Measurements from ENCODE around the gene ZMIZ1.

Gene ZMIZ1

DNA sequence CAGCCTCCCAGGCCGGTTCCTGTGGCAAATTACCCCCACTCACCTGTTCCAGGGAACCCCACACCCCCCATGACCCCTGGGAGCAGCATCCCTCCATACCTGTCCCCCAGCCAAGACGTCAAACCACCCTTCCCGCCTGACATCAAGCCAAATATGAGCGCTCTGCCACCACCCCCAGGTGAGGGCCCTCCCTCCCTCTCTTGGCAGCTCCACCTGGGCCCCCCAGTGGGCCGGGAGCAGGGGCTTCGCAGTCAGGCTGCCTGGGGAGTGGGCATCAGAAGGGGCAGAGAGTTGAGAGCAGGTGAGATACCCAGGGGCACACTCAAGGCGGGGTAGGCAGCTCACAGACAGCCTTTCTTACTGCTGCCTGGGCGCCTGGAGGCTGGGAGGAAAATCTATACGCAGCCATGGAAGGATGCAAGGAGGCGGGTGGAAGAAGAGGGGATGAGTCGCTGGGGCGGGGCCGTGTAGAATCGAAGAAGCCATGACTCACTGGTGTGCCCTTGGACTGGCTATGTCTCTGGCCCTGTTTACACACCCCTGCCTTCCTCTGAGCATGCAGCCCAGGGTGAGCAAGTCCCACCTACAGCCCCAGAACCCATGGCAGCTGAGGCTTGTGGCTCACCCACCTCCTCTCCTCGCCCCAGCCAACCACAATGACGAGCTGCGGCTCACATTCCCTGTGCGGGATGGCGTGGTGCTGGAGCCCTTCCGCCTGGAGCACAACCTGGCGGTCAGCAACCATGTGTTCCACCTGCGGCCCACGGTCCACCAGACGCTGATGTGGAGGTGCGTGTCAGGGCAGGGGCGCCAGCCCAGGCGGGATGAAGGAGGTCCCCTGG is 229.9 kb downstream of the ZMIZ1 start:
- no peak for DNase-seq

DNA sequence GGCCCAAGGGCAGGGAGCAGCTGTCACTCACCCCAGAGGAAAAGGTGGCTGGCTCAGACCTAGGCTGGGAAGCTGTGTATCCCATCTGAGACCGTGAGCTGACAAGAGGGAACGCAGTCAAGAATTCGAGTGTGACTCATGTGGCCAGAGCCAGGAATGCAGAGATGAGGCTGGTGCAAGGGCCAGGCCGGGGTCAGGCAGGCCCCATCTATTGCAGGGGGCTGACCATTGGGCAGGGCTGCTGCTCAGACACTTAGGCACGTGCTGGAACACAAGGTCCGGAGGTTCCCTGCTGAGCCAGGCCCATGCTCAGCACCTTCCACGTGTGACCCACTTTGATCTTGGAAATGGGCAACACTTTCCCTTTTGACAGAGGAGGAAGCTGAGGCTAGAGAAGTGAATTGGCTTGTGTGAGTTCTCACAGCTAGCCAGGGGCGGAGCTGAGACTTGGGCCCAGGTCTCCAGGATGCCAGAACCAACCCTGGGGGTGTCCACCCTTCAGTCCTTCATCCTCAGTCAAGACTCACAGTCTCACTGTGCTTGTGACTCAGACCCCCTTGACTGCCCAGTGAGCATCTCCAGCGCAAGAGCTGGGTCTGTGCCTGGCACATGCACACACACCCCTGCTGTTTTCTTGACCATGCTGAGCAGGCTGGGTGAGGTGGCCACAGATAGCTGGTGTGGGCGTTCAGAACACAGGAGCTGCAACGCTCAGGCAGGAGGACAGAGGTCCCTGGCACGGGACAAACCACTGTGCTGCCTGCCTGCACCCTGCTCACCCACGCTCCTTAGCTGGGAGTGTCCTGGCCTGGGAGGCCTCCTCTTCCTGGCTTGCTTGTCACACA is 230.9 kb downstream of the ZMIZ1 start:
- no peak for DNase-seq

DNA sequence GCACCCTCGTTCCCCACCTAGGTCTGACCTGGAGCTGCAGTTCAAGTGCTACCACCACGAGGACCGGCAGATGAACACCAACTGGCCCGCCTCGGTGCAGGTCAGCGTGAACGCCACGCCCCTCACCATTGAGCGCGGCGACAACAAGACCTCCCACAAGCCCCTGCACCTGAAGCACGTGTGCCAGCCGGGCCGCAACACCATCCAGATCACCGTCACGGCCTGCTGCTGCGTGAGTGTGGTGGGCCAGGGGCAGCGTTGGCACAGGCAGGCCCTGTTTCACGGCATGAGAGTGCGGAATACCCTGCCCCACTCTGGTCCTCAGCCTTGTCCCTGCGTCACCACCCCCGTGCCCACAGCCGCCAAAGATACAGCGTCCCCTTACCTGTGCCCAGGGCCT is 231.9 kb downstream of the ZMIZ1 start:
- no peak for DNase-seq

DNA sequence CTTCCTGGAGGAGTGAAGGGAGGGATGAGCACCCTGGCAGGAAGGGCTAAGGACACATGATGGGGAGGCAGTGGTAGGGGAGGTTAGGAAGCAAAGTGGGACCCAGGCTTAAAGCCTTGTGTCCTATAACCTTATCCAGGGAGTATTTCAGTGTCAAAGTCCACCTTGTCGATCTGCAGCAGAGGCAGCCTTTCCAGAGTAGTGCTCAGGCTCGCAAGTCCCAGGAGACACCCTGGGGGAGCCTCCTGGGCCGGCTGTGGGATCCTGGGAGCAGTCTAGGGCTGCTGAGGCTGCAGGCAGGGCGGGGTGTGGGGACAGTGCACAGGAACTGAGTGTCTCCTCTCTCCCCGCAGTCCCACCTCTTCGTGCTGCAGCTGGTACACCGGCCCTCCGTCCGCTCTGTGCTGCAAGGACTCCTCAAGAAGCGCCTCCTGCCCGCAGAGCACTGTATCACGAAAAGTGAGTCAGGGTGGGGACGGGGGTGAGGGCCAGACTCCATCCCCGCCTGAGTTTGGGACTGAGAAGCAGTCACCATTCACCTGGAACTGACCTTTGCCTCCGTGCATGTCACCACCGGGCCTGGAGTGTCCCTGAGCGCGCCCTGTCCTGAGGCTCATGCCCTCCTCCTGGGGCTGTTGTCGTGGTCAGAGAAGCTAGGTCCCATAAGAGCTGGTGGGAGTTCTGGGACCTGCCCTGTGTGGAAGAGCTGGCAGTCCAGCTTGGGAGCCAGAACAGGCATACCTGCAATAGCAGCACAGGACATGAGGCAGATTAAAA is 233.2 kb downstream of the ZMIZ1 start:
- DNase-seq, result no peak

DNA sequence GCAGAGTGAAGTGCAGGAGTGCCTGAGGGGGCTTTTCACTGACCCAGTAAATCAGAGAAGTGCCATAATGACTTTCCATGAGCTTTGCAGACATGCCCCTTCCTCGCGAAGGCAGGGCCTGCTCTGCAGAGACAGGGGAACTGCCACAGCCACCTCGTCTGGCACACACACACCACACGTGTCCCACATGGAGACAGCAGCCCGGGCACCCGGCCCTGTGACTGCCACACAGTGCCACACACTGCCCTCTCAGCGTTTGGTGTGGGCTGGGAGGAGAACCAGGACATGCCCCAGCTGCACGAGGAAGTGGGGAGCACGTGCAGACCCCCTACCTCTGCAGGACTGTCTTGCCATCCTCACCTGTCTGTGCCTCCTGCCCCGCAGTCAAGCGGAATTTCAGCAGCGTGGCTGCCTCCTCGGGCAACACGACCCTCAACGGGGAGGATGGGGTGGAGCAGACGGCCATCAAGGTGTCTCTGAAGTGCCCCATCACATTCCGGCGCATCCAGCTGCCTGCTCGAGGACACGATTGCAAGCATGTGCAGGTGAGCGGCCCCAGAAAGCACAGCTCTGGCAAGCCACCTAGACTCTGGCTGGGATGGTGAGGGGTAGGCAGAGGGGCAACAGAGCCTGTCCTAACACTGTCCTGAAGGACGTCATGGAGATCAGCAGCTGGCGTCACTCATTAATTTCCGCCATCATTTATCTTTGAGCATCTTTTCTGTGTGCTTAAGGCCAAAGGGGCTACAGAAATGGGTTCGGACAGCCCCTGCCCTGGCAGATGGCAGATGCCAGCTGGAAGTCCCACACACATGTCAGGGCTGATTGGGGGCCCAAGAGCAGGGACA is 235.1 kb downstream of the ZMIZ1 start:
- no peak for DNase-seq

DNA sequence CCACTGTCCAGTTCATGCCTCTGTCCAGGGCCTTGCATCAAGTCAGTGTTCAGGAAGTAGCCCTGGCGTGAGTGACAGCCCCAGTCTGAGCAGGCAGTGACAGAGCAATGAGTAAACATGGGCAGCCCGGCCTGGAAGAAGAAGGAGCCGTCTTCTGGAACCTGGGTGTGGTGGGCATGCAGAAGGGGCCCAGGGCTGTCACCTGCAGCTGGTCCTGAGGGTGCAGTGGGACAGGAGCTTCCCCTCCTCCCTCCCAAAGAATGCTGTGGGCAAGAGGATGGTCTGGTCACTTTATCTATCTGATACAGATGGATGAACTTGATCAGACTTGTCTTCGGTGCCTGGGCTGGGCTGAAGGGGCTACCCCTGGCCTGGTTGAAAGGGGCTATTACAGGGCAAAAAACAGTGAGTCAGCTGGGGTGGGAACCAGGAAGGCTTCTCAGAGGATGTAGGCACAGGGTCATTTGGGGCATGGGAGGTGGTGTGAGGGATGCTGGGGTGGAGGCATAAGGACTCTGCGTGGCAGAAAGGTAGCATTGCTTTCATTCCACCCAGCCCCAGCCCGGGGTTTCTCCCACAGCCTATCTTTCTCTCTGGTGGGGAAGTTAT is 235.8 kb downstream of the ZMIZ1 start:
- no peak for DNase-seq

DNA sequence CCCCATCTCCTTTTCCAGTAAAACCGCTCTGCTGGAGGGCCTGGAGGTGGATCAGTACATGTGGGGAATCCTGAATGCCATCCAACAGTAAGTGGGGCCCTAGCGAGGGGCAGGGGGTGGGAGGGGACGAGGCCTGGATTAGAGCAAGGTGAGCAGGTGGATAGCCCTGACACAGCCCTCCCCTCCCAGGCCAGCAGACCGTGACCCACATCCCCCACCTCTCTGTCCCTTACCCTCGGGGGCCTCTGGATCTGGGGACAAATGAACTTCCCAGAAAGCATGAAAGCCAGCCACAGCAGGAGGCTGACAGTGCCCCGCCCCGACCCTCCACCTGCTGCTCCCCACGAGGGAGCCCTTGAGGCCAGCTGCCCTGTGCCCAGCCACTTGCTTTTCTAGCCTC is 236.7 kb downstream of the ZMIZ1 start:
- no peak for DNase-seq

DNA sequence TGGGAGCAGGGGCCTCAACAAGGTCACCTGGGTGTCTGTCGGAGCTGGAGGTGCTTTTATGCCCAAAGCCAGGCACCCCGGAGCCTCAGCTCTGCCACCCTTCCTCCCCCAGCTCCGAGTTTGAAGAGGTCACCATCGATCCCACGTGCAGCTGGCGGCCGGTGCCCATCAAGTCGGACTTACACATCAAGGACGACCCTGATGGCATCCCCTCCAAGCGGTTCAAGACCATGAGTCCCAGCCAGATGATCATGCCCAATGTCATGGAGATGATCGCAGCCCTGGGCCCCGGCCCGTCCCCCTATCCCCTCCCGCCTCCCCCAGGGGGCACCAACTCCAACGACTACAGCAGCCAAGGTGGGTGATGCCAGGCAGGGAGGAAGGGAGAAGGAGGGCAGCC is 237.2 kb downstream of the ZMIZ1 start:
- DNase-seq, result no peak

DNA sequence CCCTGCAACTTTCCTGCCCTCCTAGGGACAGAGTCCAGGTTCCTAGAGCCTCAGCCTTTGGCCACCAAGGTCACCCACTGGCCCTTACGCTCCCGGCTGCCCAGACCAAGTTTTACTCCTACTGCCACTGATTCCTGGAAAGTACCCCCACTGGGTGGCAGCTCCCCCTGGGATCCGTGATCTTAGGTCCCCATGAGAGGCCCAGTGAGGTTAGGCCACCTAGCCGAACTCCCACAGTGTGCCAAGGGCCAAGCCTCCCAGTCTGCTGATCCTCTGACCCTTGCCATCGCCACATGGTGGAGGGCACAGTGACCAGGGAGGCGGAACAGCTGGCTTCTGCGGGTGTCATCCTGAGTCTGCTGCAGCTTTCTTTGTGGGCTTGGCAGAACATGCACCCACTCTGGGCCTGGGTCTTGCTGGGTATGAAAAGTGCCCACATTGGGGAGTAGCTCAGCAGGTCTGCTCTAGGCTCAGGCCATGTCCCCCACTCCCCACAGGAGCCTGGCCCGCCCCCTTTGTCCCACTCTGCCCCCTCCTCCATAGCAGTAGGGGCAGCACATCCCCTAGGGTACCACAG is 238.0 kb downstream of the ZMIZ1 start:
- DNase-seq, result no peak

DNA sequence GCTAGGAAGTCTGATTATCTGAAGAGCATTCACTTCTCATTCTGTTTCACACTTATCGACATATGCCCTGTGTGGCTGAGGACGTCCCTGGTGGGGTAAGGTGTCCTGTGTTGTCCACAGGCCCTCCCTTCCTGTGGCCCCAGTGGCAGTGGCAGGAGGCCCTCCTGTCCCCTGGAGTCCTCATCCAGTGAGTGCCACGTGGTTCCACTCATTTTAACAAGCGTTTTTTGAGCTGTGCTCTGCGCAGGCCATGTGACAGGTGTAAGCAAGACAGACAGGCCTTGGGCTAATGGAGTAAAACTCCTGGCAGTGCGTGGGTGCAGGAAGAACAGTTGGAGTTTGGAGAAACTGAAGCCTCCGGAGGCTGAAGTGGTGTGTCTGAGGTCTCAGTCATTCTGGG is 239.2 kb downstream of the ZMIZ1 start:
- no peak for DNase-seq

DNA sequence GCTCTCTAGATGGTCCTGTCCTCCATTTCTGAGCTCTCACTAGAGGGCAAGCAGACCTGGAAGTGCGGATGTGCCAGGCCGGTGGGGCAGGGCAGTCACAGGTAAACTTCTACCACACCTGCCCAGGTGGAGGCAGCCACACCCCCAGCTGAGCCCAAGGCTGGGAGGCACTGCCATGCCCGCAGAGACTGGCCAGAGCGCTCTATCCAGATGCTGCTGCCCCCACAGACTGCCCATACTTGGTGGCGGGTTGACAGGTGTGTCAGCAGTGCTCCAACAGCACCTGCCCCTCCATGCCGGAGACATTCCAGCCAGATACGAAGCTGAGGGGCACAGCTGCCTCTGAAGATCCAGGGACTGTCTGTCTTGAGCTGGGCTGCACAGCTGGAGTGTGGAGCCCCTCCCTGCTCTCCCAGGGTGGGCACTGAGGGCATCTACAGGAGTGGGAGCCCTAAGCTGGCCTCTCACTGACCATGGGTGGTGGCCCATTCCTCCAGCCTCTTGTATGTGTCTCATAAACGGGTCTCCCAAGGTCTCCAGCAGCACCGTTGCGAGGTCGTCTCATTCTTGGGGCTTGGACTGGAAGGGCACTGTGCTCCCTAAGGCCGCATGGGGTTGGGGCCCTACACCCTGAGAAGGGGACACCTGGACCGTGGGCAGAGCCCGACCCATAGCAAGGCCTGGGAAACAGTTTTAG is 240.4 kb downstream of the ZMIZ1 start:
- no peak for DNase-seq

DNA sequence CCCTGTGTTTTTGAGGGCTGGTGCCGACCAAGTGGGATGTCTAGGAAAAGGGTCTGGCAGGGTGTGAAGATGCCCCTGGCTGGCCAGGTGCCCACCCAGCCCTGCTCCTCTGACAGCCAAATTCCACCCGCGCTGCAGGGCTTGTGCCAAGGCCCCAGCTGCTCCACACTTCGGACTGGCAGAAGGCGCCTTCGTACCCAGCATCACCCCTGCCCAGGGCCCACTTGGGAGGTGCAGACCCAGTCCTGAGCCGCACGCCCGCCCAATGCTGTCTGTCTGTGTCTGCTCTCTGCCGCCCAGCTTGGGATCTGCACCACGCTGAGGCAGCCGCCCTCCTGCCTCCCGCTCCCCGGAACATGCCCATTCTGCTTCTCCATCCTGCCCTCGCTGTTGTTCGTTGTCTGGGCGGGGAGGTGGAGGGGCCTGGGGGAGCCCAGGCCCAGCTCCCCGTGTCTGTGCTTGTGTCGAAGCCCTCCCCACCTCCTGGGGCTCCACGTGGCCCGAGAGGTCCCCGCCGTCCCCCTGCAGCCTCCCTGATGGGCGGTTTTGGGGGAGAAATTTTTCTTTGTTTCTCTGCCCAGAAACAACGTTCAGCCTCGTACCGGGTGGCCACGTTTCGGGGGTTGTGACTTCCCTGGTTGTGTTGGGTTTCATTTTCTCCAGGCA is 241.6 kb downstream of the ZMIZ1 start:
- no peak for DNase-seq

DNA sequence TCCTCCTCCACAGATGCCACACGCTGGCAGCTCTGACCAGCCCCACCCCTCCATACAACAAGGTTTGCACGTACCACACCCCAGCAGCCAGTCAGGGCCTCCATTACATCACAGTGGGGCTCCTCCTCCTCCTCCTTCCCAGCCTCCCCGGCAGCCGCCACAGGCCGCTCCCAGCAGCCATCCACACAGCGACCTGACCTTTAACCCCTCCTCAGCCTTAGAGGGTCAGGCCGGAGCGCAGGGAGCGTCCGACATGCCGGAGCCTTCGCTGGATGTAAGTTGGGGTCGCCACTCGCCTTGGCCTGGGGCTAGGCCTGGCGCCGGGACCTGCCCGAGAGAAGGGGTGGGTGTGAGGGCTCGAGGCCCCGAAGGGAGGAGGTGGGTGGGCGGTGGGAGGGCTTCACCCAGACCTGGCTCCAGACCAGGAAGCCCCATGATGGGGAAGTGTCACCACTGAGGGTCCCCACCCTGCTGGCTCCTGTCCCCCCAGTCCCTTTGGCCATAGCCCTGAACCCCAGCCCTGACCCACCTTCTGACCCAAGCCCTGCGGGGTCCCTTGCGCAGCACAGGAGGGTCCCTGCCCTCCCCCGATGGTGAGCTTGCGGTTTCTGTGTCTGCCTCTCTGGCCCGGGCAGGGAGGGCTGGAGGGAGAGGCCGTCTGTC is 242.3 kb downstream of the ZMIZ1 start:
- no peak for DNase-seq

DNA sequence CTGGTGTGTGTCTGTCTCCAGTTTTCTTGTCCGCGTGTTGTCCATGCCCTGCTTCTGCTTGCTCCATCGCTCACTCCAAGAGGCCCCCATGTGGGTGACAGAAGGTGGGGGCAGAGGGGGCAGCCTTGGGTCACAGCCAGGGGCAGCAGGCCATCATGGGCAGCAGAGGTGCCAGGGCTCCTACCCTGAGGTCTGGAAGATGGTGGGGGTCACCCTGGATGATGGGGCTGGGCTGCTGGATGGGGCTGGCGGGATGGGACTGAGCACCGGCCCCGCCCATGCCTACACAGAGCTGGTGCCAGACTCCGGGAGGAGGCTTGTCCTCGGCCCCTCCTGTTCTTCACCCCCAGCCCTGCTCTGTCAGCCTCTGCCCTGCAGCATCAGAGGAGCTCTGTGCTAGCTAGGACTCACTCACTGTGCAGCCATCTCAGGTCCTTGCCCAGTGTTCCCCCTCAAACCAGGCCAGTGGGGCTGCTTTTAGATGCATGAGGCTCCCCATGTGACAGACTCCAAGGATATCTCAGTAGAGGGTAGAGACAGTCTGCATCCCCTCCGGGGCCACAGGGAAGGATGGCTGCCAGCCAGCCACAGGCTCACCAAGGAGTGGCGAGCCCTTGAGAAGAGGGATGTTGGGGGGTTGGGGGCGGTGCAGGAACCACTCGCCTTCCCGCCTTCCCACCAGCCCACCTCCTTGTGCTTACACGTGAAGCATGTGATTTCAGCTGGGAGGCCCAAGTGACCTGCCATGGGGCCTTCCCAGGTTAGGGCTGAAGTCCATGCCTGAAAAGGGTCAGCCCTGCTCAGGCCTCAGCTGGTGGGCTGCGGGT is 243.0 kb downstream of the ZMIZ1 start:
- no peak for DNase-seq

DNA sequence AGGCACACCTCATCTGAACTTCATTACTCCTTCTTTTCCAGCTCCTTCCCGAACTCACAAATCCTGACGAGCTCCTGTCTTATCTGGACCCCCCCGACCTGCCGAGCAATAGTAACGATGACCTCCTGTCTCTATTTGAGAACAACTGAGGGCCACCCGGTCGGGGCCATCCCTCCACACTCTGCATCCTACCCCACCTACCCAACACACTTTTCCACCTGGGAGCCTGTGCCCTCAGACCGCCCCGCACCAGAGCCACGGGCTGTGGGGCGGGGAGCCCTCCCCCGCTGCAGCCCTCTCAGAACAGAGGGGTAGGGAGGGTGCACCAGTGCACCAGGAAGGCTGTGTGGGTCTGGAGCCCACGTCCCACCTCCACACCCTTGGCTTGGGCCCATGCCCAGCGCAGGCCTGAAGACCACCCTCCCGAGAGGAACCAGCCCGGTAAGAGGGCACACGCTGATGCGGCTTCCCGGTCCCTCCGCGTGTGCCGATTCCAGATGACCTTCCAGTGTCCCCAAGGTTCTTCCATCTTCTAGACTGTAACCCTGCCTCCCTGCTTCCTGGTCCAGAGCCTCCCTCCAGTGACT is 243.9 kb downstream of the ZMIZ1 start:
- DNase-seq, result no peak

DNA sequence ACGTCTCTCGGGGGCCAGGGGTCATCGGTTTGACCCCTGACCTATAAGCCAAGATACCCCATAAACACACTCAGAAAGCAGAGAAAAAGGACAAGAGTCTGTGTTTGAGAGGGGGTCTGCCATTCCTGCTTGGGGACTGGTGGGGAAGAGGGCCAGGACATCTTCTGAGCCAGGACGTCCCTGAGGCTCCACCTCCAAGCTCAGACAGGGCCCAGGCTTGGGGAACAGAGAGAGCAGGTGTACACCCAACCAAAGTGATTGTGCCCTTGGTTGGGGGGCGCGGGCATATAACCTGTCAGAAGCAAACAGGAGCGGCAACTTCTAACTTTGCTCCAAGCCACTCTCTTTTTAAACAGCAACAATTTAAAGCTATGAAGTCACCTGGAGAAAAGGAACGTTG is 244.6 kb downstream of the ZMIZ1 start:
- no peak for DNase-seq

DNA sequence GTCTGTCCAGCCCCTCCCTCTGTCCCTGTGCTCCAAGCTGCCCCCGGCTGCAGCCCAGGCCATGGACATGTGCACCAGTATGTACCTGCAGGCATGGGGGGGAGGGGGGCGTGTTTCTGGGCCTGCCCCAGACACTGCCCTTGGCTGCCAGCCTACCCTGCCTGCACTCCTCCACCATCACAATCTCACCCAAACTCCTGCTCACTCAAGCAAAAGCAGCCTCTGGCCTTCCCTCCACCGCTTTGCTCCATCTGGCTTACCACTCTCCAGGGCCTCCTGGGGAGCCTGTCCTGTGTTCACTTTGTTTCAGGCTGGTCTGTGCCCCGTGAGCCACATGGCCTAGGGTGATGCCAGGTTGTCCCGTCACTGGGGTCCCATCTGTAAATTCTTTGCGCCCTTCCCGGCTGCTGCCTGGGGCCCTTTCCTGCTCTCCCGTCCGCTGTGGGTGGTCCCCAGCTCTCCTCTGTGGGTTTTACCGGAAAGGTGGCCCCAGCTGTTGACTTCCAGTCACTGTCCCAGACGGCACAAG is 245.2 kb downstream of the ZMIZ1 start:
- no peak for DNase-seq

All from CD4-positive, alpha-beta T cell treated with Interleukin-21 for 1 hour (primary cell).